ENCODE results near the gene NPAS1.

- TF ChIP-seq CTCF (IDR thresholded peaks at IDR 0.05; ENCODE audit: poor library complexity) (no peak), EZH2 (IDR thresholded peaks at IDR 0.05; ENCODE audit: borderline replicate concordance) (no peak)
Observed at GRCh38 chr19:47044946-47045866, 25.6 kb downstream of the NPAS1 start.
